Activated naive CD4-positive, alpha-beta T cell treated with anti-CD3 and anti-CD28 coated beads, Interleukin-2, amount 10 ng/mL, durations not matched to agents 7 days and 5 days (primary cell): Measurements from ENCODE around the gene GFM2.
"Not testable (repeated sequence)": the region's sequence is repeated elsewhere in the genome, so short reads cannot be mapped to it uniquely, and the experiment has no call there.

Source experiments
- CTCF ChIA-PET: fragments of 350-600 bp; sonication (Branson Sonifier 250); formaldehyde crosslinking; loops from one replicate; lab custom pipeline; 2021; ENCODE audit warnings: antibody characterized with exemption; lab: Charles Lee
- DNase-seq: peaks from one replicate; pipeline ENCODE4 v3.0.0-alpha.2; 2020
- H3K27ac Mint-ChIP-seq: one replicate; pipeline ENCODE4 v1.8.0; 2021; ENCODE audit warnings: mild to moderate bottlenecking, moderate library complexity, mixed read lengths
- H3K27me3 Mint-ChIP-seq: one replicate; pipeline ENCODE4 v1.8.0; 2021; ENCODE audit warnings: mild to moderate bottlenecking, mixed read lengths
- H3K36me3 Mint-ChIP-seq: one replicate; pipeline ENCODE4 v1.8.0; 2021; ENCODE audit warnings: mixed read lengths
- H3K4me1 Mint-ChIP-seq: one replicate; pipeline ENCODE4 v1.8.0; 2021; ENCODE audit warnings: mixed read lengths
- H3K4me3 Mint-ChIP-seq: one replicate; pipeline ENCODE4 v1.8.0; 2021; ENCODE audit warnings: mild to moderate bottlenecking, moderate library complexity, mixed read lengths
- H3K9me3 Mint-ChIP-seq: one replicate; pipeline ENCODE4 v1.8.0; 2021; ENCODE audit warnings: mixed read lengths

GFM2 gene

GRCh38 chr5:74766849-74767578 lies at the start of gene GFM2, which contains the start of gene NSA2:
Gene GFM2, minus strand, starts transcription at chr5:74767117. Its CDS starts 3,375 bp downstream, at chr5:74763742.
Gene NSA2, plus strand, starts transcription at chr5:74767249. Its CDS starts 112 bp downstream, at chr5:74767361.
- Mint-ChIP-seq H3K9me3 (no peaks in the 10 kb centered on the region), H3K36me3 (peaks cover 29% of the 10 kb centered on the region), H3K4me3 (peak within 1 kb of the TSS; percentile 86), H3K27me3 (no peaks in the 10 kb centered on the region), H3K4me1 (peaks cover 38% of the 10 kb centered on the region), H3K27ac (peak within 1 kb of the TSS; percentile 94)
- peak; percentile 96 for DNase-seq
- CTCF ChIA-PET, result interaction anchor here (1.4 to 1.5 kb wide), 2 partner anchors 50 to 136 kb away, joined by 3 to 5 read pairs; no protein-coding TSS in a partner anchor

GRCh38 chr5:74810915-74811314 lies 44.0 kb upstream of the GFM2 start:
- H3K4me3 Mint-ChIP-seq, result no peak overlapping the region
- no peaks in the 10 kb centered on the region for H3K27me3 Mint-ChIP-seq
- CTCF ChIA-PET, result no interaction called here
- no peak for DNase-seq
- H3K27ac Mint-ChIP-seq, result no peak overlapping the region
- H3K36me3 Mint-ChIP-seq, result no peaks in the 10 kb centered on the region
- H3K9me3 Mint-ChIP-seq, result no peaks in the 10 kb centered on the region
- H3K4me1 Mint-ChIP-seq, result no peaks in the 10 kb centered on the region

GRCh38 chr5:74801941-74802340 lies 35.0 kb upstream of the GFM2 start:
- H3K27ac Mint-ChIP-seq, result no peak overlapping the region

DNA sequence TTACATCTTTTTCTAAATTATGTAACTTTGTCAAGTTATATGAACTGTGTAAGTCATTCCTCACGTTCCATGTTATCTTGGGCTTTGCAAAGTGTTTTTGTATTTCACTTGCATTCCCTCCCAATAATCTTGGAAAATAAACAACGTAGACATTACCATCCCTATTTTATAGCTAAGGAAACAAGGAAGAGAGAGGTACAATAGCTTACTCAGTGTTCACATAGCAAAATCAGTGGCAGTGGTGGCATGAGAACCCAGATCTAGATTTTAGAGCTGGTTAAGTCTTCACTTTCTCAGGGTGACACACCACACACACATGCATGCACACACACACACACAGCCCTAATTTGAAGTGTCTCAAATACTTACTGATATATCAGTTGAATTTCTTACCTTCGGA lies 34.3 kb upstream of the GFM2 start:
- DNase-seq, result no peak
- CTCF ChIA-PET, result interaction anchor here (0.8 kb wide), 1 partner anchor 19 kb away, joined by 3 read pairs; no protein-coding TSS in a partner anchor
- Mint-ChIP-seq H3K4me1 (no peaks in the 10 kb centered on the region), H3K27ac (no peak overlapping the region), H3K9me3 (no peaks in the 10 kb centered on the region), H3K36me3 (no peaks in the 10 kb centered on the region), H3K27me3 (no peaks in the 10 kb centered on the region), H3K4me3 (no peak overlapping the region)

More at GRCh38 chr5:74801941-74802340, 35.0 kb upstream of the GFM2 start:
- DNase-seq, result no peak
- Mint-ChIP-seq H3K4me3 (no peak overlapping the region), H3K27me3 (no peaks in the 10 kb centered on the region), H3K4me1 (no peaks in the 10 kb centered on the region), H3K36me3 (no peaks in the 10 kb centered on the region), H3K9me3 (no peaks in the 10 kb centered on the region)
- CTCF ChIA-PET, result no interaction called here

DNA sequence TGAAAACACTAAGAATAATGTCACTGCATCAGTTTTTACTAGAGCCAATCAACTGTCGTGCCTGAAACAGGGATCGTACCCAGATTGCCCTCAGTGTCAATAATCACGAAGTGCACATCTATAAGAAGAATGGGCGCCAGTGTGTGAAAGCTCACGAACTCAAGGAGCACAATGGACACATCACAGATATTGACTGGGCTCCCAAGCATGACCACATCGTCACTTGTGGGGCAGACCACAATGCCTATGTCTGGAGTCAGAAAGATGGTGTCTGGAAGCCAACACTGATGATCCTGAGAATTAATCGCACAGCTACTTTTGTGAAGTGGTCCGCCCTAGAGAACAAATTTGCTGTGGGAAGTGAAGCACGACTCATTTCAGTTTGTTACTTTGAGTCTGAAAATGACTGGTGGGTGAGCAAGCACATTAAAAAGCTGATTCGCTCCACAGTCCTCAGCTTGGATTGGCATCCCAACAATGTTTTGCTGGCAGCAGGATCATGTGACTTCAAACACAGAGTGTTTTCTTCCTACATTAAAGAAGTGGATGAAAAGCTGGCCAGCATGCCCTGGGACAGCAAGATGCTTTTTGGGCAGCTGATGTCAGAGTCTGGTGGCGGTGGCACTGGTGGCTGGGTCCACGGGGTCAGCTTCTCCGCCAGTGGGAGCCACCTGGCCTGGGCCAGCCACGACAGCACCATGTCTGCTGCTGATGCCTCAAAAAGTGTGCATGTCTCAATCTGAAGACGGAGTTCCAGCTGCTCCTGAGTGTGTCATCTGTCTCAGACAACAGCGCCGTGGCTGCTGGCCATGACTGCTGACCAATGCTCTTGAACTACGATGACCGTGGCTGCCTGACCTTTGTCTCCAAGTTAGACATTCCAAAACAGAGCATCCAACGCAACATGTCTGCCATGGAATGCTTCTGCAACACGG lies 32.3 kb upstream of the GFM2 start:
- CTCF ChIA-PET, result no interaction called here
- H3K4me1 Mint-ChIP-seq, result no peaks in the 10 kb centered on the region
- no peak for DNase-seq
- no peak overlapping the region for H3K4me3 Mint-ChIP-seq
- no peaks in the 10 kb centered on the region for H3K27me3 Mint-ChIP-seq
- H3K27ac Mint-ChIP-seq, result no peak overlapping the region
- no peaks in the 10 kb centered on the region for H3K9me3 Mint-ChIP-seq
- peaks cover 2% of the 10 kb centered on the region for H3K36me3 Mint-ChIP-seq

DNA sequence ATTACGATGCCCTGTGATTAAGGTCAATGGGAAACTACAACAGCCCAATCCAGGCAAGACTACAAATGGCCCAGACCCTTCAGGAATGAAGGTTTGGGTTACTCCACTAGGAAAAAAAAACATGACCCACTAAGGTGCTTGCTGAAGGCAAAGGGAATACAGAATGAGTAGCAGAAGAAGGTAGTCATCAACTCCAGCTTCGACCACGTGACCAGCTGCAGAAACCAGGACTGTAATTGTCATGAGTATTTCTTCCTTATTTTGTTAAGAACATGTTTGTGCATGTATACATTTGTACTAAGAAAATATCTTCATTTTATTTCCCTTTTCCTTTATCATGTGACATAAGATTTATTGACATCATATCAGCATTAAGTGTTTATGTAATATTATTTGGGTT lies 24.8 kb upstream of the GFM2 start:
- H3K4me1 Mint-ChIP-seq, H3K27me3 Mint-ChIP-seq, H3K4me3 Mint-ChIP-seq, H3K36me3 Mint-ChIP-seq, H3K9me3 Mint-ChIP-seq, DNase-seq, CTCF ChIA-PET, H3K27ac Mint-ChIP-seq: not testable (repeated sequence)

GRCh38 chr5:74787424-74787823 lies 20.5 kb upstream of the GFM2 start:
- H3K36me3 Mint-ChIP-seq, result peaks cover 3% of the 10 kb centered on the region
- CTCF ChIA-PET, result interaction anchor here (1.3 kb wide), 1 partner anchor 36 kb away, joined by 3 read pairs; no protein-coding TSS in a partner anchor
- no peak overlapping the region for H3K4me3 Mint-ChIP-seq
- H3K27me3 Mint-ChIP-seq, result no peaks in the 10 kb centered on the region
- no peak overlapping the region for H3K27ac Mint-ChIP-seq
- no peaks in the 10 kb centered on the region for H3K4me1 Mint-ChIP-seq
- no peak for DNase-seq
- no peaks in the 10 kb centered on the region for H3K9me3 Mint-ChIP-seq

- Mint-ChIP-seq H3K4me3 (no peak overlapping the region), H3K36me3 (peaks cover under 1% of the 10 kb centered on the region), H3K9me3 (no peaks in the 10 kb centered on the region), H3K4me1 (no peaks in the 10 kb centered on the region), H3K27ac (no peak overlapping the region), H3K27me3 (no peaks in the 10 kb centered on the region)
- CTCF ChIA-PET, result interaction anchor here (1.3 kb wide), 1 partner anchor 36 kb away, joined by 3 read pairs; no protein-coding TSS in a partner anchor
- DNase-seq, result no peak
These were observed 19.9 kb upstream of the GFM2 start for GRCh38 chr5:74786851-74787250.

- Mint-ChIP-seq H3K4me1 (no peaks in the 10 kb centered on the region), H3K27ac (no peak overlapping the region), H3K27me3 (no peaks in the 10 kb centered on the region), H3K9me3 (no peaks in the 10 kb centered on the region), H3K4me3 (no peak overlapping the region), H3K36me3 (peaks cover 17% of the 10 kb centered on the region)
- CTCF ChIA-PET, result no interaction called here
- no peak for DNase-seq
These were observed 11.7 kb upstream of the GFM2 start for GRCh38 chr5:74778609-74779008.

DNA sequence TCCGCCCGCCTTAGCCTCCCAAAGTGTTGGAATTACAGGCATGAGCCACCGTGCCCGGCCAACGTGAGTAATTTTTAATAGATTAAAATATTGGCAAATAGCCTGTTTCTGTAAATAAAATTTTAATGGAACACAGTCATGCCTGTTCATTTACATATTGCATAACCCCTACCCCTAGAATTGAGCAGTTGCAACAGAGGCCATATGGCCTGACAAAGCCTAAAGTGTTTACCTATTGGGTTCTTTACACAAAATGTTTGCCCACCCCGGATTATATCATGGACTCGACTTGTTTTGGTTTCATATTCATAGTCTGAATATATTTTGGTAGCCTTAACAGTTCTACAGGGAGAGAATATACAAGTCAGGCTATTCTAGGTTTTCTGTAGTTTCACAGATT lies 5.4 kb upstream of the GFM2 start:
- no peaks in the 10 kb centered on the region for H3K9me3 Mint-ChIP-seq
- CTCF ChIA-PET, result no interaction called here
- no peaks in the 10 kb centered on the region for H3K27me3 Mint-ChIP-seq
- no peak overlapping the region for H3K27ac Mint-ChIP-seq
- peaks cover 16% of the 10 kb centered on the region for H3K4me1 Mint-ChIP-seq
- peaks cover 35% of the 10 kb centered on the region for H3K36me3 Mint-ChIP-seq
- no peak for DNase-seq
- H3K4me3 Mint-ChIP-seq, result no peak overlapping the region

DNA sequence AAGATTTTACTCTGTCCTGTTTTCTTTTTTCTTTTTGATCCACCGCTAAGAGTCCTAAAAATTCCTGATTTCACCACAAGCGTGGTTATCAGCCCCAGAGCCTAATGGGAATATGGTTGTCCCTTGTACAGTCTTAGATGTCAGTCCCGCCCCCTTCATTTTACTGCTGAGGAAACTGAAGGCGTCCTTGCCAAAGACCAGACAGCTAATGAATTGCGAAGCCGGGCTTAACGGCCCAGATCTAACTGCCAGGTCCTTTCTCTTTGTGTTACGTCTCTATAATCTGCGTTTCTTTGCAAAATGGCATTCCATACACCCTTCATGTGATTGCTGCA lies 629 bp upstream of the GFM2 start:
- peaks cover 26% of the 10 kb centered on the region for H3K36me3 Mint-ChIP-seq
- H3K4me1 Mint-ChIP-seq, result peaks cover 38% of the 10 kb centered on the region
- CTCF ChIA-PET, result interaction anchor here (1.5 kb wide), 1 partner anchor 50 kb away, joined by 3 read pairs; no protein-coding TSS in a partner anchor
- DNase-seq, result peak; percentile 32
- no peaks in the 10 kb centered on the region for H3K27me3 Mint-ChIP-seq
- H3K4me3 Mint-ChIP-seq, result peak overlapping the region; percentile 86
- H3K9me3 Mint-ChIP-seq, result no peaks in the 10 kb centered on the region
- H3K27ac Mint-ChIP-seq, result peak overlapping the region; percentile 94

GRCh38 chr5:74766418-74766848 lies 484 bp downstream of the GFM2 start:
- Mint-ChIP-seq H3K9me3 (no peaks in the 10 kb centered on the region), H3K36me3 (peaks cover 29% of the 10 kb centered on the region), H3K27me3 (no peaks in the 10 kb centered on the region), H3K27ac (peak overlapping the region; percentile 94), H3K4me1 (peaks cover 38% of the 10 kb centered on the region), H3K4me3 (peak overlapping the region; percentile 86)
- peak; percentile 23 for DNase-seq
- CTCF ChIA-PET, result interaction anchor here (1.4 to 1.5 kb wide), 2 partner anchors 49 to 137 kb away, joined by 3 to 5 read pairs; no protein-coding TSS in a partner anchor

DNA sequence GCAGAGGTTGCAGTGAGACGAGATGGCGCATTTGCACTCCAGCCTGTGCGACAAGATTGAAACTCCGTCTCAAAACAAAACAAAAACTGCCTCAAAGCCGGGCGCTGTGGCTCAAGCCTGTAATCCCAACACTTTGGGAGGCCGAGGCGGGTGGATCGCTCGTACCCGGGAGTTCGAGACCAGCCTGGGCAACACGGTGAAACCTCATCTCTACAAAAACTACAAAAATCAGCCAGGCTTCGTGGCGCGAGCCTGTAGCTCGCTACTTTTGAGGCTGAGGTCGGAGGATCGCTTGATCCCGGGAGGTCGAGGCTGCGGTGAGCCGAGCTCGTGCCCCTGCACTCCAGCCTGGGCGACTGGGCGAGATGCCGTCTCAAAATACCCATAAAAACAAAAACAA lies 988 bp downstream of the GFM2 start:
- Mint-ChIP-seq H3K27me3 (no peaks in the 10 kb centered on the region), H3K36me3 (peaks cover 28% of the 10 kb centered on the region), H3K4me3 (peak overlapping the region; percentile 86), H3K27ac (no peak overlapping the region), H3K4me1 (peaks cover 38% of the 10 kb centered on the region), H3K9me3 (no peaks in the 10 kb centered on the region)
- CTCF ChIA-PET, result interaction anchor here (1.4 kb wide), 1 partner anchor 137 kb away, joined by 5 read pairs; no protein-coding TSS in a partner anchor
- DNase-seq, result no peak

GRCh38 chr5:74765201-74765600 lies 1.7 kb downstream of the GFM2 start:
- H3K4me3 Mint-ChIP-seq, result peak overlapping the region; percentile 86
- peaks cover 26% of the 10 kb centered on the region for H3K36me3 Mint-ChIP-seq
- no peaks in the 10 kb centered on the region for H3K9me3 Mint-ChIP-seq
- CTCF ChIA-PET, result no interaction called here
- no peak for DNase-seq
- H3K27me3 Mint-ChIP-seq, result no peaks in the 10 kb centered on the region
- peaks cover 38% of the 10 kb centered on the region for H3K4me1 Mint-ChIP-seq
- H3K27ac Mint-ChIP-seq, result peak overlapping the region; percentile 35
